HL-60 (cell line): ENCODE measurements around the gene OR5T3.

Experiments
- CTCF ChIP-seq: IDR thresholded peaks from one replicate; pipeline ENCODE4 v1.5.1; 2011; ENCODE audit warnings: low read length, control low read depth, inconsistent platforms; ENCODE audit not compliant: insufficient read depth
- POLR2AphosphoS5 ChIP-seq: IDR thresholded peaks from 2 replicates; pipeline ENCODE4 v1.6.1; 2012; ENCODE audit warnings: low read depth
- REST ChIP-seq: IDR thresholded peaks from 2 replicates; pipeline ENCODE4 v1.6.1; 2012; ENCODE audit warnings: low read depth; ENCODE audit not compliant: insufficient replicate concordance
- SPI1 ChIP-seq: IDR thresholded peaks from 2 replicates; pipeline ENCODE4 v1.6.1; 2012; ENCODE audit warnings: low read depth, mild to moderate bottlenecking, borderline replicate concordance

- no peak for TF ChIP-seq CTCF
- TF ChIP-seq POLR2AphosphoS5: no peak
- TF ChIP-seq SPI1: no peak
- no peak for TF ChIP-seq REST
These were observed 44.3 kb upstream of the OR5T3 start for GRCh38 chr11:56207790-56208189.
